HG03045 (cell line): ENCODE data around the gene AFAP1.

Source experiments
- ATAC-seq: cut with Tn5 transposase; IDR thresholded peaks from one replicate; pipeline ENCODE4 v1.9.1; 2021; ENCODE audit warnings: mild to moderate bottlenecking, moderate library complexity; ENCODE audit not compliant: unreplicated experiment

AFAP1 gene

GRCh38 chr4:7894677-7895181, 44.9 kb downstream of the AFAP1 start:
- no peak for ATAC-seq

GRCh38 chr4:7894098-7894676, 45.5 kb downstream of the AFAP1 start:
- no peak for ATAC-seq

- no peak for ATAC-seq
Observed at GRCh38 chr4:7893539-7893938, 46.1 kb downstream of the AFAP1 start.

GRCh38 chr4:7892212-7893019, 47.2 kb downstream of the AFAP1 start:
- ATAC-seq: no peak

GRCh38 chr4:7890635-7891393, 48.8 kb downstream of the AFAP1 start:
- ATAC-seq: no peak

- ATAC-seq: no peak
Observed at GRCh38 chr4:7887436-7887835, 52.2 kb downstream of the AFAP1 start.

GRCh38 chr4:7886007-7886973, 53.4 kb downstream of the AFAP1 start:
- ATAC-seq: no peak

GRCh38 chr4:7885216-7886006, 54.2 kb downstream of the AFAP1 start:
- no peak for ATAC-seq

- no peak for ATAC-seq
Observed at GRCh38 chr4:7880683-7881082, 59.0 kb downstream of the AFAP1 start.

GRCh38 chr4:7879127-7879526, 60.5 kb downstream of the AFAP1 start:
- no peak for ATAC-seq

GRCh38 chr4:7878323-7878722, 61.3 kb downstream of the AFAP1 start:
- ATAC-seq: no peak

- ATAC-seq: no peak
Observed at GRCh38 chr4:7877176-7877575, 62.5 kb downstream of the AFAP1 start.

GRCh38 chr4:7876201-7876875, 63.3 kb downstream of the AFAP1 start:
- no peak for ATAC-seq

GRCh38 chr4:7874838-7875237, 64.8 kb downstream of the AFAP1 start:
- ATAC-seq: no peak

- ATAC-seq: no peak
Observed at GRCh38 chr4:7873881-7874280, 65.8 kb downstream of the AFAP1 start.

GRCh38 chr4:7872264-7872771, 67.3 kb downstream of the AFAP1 start:
- ATAC-seq: no peak

- ATAC-seq: no peak
Observed at GRCh38 chr4:7871356-7871755, 68.3 kb downstream of the AFAP1 start.

- no peak for ATAC-seq
Observed at GRCh38 chr4:7868892-7869471, 70.7 kb downstream of the AFAP1 start.

GRCh38 chr4:7868436-7868775, 71.3 kb downstream of the AFAP1 start:
- no peak for ATAC-seq
